GM19351 (cell line): ENCODE measurements around the gene POMP.
"Not testable (repeated sequence)": the region's sequence is repeated elsewhere in the genome, so short reads cannot be mapped to it uniquely, and the experiment has no call there.

Experiments
- ATAC-seq: cut with Tn5 transposase; IDR thresholded peaks from one replicate; pipeline ENCODE4 v1.9.1; 2021; ENCODE audit warnings: mild to moderate bottlenecking, moderate library complexity; ENCODE audit not compliant: unreplicated experiment

The POMP gene

GRCh38 chr13:28685892-28686291 is 27.0 kb downstream of the POMP start:
- no peak for ATAC-seq

GRCh38 chr13:28693605-28694491 is 34.9 kb downstream of the POMP start:
- not testable (repeated sequence) for ATAC-seq

GRCh38 chr13:28697441-28697840 is 38.5 kb downstream of the POMP start:
- ATAC-seq, result no peak

DNA sequence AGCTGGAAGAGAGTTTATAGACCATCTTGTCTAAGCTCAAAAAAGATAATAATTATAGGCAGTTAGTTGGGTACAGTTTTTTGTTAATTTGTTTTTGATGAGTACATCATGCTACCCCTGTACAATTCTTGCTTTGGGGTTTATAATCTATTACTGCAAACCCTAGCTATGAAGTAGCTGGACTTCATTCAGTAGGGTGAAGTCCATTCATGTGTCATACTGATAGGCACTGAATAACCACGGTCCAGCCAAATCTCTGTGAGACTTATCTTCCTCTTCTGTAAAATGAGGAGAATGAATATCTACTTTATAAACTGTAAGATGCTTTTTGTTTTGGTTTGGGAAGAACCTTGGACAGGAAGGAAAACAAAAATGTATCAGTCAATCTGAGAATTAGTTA is 40.3 kb downstream of the POMP start:
- ATAC-seq, result no peak

- ATAC-seq, result no peak
These were observed 45.4 kb downstream of the POMP start for GRCh38 chr13:28704282-28704681.

- ATAC-seq, result no peak
These were observed 46.0 kb downstream of the POMP start for GRCh38 chr13:28704919-28705318.

DNA sequence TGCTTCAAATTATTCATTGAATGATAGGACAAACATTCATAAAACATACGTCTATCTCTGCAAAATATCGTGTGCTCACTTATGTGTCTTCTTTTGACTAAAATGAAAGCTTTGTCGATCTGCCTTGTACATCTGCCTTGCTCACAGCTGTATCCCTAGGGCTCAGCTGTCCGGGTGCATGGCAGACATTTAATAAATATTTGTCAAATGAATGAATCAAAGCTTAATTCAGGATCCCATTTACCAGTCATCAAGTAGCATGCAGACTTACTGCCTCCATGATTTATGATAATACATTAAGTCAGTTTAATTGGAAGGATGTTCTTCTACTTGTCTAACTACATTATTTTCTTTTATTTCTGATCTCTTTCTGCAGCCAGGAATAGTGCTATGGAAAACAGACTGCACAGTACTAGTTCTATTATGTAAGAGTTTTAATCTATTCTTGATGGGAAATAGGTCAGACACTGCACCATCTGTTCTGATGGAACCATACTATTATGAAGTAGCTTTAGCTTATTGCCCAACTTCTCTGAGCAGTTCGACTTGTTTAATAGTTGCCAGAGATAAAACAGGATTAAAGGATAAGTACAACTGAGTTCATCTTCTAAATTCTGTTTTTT is 46.6 kb downstream of the POMP start:
- no peak for ATAC-seq

DNA sequence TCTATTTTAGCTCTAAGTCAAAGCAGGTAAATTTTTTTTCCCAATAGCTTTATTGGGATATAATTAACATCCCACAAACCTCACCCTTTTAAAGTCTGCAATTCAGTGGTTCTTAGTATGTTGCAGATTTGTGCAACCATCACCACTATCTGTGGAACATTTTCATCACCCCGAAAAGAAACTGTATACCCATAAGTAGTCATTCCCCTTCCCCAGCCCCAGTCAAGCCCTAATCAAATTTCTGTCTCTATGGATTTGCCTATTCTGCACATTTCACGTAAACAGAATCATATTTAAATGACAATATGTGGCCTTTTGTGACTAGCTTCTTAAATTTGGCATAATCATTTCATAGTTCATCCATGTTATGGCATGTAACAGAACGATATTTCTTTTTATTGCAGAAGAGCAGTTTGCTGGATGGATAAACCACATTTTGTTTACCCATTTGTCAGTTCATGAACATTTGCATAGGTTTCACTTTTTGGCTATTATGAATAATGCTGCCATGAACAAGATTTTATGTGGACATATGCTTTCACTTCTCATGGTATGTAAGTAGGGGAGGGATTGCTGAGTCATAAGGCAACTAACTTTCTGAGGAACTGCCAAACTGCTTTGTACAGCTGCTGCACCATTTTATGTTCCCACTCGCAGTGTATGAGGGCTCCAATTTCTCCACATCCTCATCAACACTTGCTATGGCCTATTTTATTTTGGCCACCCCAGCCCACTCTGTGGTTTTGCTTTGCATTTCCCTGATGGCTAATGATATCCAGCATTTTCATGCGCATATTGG is 48.9 kb downstream of the POMP start:
- peak; percentile 99 for ATAC-seq

GRCh38 chr13:28710161-28710560 is 51.2 kb downstream of the POMP start:
- ATAC-seq, result no peak

DNA sequence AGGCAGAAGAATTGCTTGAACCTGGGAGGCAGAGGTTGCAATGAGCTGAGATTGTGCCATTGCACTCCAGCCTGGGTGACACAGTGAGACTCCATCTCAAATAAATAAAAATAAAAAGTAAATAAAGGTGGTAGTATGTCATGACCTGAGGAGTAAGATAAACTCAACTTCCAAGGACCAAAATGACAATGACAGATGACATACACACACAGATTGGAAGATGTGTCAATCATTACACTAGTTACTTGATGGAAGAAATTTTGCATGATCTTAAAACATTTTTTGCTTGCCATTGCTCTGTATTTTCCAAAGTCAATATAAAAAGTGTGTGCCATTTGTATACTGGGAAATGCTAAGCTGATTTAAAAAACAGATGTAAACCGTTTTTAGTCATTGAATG is 55.7 kb downstream of the POMP start:
- ATAC-seq, result no peak

GRCh38 chr13:28716511-28716910 is 57.6 kb downstream of the POMP start:
- ATAC-seq, result no peak

DNA sequence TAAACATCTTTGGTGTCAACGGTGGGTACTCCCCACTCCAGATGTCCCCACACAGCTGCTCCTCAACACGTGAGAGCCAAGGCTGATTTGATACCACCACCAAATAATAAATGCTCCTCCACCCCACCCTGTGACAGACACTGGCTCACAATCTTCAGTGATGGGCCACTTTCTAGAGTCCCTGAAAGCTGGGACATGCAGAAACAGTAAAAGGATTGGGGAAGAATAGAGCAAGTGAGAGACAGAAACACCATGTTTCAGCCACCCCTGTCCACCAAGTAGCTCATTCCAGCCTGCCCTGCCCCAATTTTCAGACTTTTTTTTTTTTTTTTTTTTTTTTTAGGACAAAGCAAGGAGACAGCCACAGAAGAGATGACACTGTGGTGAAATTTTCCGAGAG is 58.2 kb downstream of the POMP start:
- ATAC-seq, result no peak

DNA sequence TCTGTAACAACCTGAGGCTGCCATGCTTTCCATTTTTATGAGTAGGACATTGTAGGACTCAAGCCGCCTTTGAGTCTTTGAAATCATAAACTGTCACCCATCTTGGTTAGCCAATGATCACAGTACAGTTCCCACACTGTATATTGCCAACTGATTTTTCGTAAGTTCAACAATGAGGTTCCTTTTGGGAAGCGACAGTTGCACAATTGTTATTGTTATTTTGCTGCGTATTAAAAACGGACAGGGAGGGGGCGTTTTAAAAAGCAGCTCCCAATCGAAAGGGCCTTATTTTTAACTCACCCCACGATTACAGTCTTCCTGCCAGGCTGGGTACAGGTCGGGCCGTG is 59.2 kb downstream of the POMP start:
- no peak for ATAC-seq

DNA sequence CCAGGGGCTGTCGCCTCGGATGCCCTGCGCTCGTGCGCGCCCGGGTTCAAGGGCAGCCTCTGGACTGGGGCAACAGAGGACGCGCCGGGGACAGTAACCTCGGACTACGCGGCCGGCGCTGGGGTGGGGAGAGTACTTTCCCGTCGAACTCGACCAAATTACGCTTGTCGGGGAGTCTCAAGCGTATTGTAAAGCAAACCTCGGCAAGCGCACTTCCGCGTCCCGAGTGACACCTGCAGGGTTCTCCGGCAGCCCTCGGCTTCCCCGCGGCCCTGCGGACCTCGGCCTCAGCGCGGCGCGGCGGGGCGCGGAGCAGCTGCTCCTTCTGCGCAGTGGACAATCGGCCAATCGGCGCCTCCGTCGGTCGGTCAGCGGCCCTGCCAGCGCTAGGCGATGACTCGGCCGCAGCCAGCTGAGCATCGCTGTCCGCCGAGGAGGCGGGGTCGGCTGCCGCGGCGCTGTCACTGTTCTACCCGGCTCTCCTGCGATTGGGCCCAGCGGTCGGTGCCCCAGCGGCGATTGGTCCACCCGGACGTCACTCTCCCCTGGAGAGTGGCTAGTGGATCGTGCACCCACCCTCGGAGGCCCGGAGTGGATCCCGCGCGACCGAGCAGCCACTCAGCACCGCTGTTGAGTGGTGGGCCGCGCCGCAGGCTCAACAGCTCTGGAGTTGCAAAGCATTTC is 59.8 kb downstream of the POMP start, which contains the start of gene SLC46A3:
TSS of gene SLC46A3 (minus strand) at position 428 of the 684 bp plus-strand sequence. CDS start 972 bp downstream, outside the sequence.
- peak; percentile 97 for ATAC-seq

- ATAC-seq, result no peak
These were observed 60.5 kb downstream of the POMP start for GRCh38 chr13:28719227-28720055.

DNA sequence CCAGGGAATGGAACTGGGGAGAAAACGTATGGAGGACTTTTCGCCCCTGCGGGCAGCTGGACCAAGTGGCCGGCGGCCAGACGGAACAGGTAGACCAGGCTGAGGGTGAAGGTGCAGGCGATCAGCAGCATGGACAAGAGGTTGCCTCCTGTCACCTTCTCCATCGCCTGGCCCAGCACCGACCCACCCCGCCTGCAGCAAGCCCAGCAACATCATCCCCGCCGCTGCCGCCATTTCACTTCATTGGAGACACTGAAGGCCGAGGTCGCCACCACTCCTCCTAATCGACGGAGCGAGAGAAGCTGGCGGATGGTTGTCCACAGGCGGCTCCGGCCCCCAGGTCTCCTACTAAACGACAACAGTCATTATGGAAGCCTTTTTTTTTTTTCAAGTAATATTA is 64.9 kb downstream of the POMP start:
- no peak for ATAC-seq

GRCh38 chr13:28725046-28725610 is 66.2 kb downstream of the POMP start:
- no peak for ATAC-seq
